Motor neuron (in vitro differentiated cells): ENCODE results near the gene GREB1. TPM values are rescaled to one million over a fixed set of nuclear protein-coding genes. Genes with fewer than 3 reads are reported as not detected.

Experiments
- ATAC-seq, 8 experiments: fragments of 200-7000 bp; cut with Tn5 transposase; replicated peaks in 6 of 8; 2 replicates each; pipeline ENCODE4 v1.8.0; 2021; ENCODE audit warnings: mild to moderate bottlenecking in 8 of 8, moderate library complexity in 8 of 8
- H3K27ac ChIP-seq, 2 donors: fragments of 250-450 bp; sonication (Bioruptor Pico); 2 replicates each; pipeline ENCODE4 v1.9.0; 2021; ENCODE audit warnings: antibody characterized with exemption in 2 of 2, mild to moderate bottlenecking in 2 of 2, moderate library complexity in 1 of 2
- H3K4me1 ChIP-seq, 2 donors: fragments of 250-450 bp; sonication (Bioruptor Pico); replicated peaks in 1 of 2; 2 replicates each; pipeline ENCODE4 v1.6.1; 2021; ENCODE audit warnings: antibody characterized with exemption in 2 of 2, mild to moderate bottlenecking in 2 of 2, moderate library complexity in 1 of 2
- H3K4me3 ChIP-seq, 5 donors: fragments of 250-450 bp; sonication (Bioruptor Pico); 2 replicates each; pipeline ENCODE4 v1.9.0; 2021; ENCODE audit warnings: antibody characterized with exemption in 5 of 5, mild to moderate bottlenecking in 5 of 5, moderate library complexity in 4 of 5
- WGBS, 10 experiments: fragments of 450-650 bp; shearing (Covaris generic); methylation state at CpG; one replicate each; pipeline ENCODE4 v1.0.0; 2022; 5-methylcytosine and 5-hydroxymethylcytosine counted together
- in situ Hi-C, 9 experiments: fragments of 400-800 bp; cut with MboI; loops; one replicate each; pipeline ENCODE4 v1.15.0; 2021; ENCODE audit warnings: low sequenced_read_pairs in 9 of 9, low pct_unique_long_range_greater_than_20kb in 2 of 9; ENCODE audit not compliant: unreplicated experiment in 9 of 9
- total RNA-seq, 8 experiments: library from RNA; unstranded; fragments of 300-600 nt; gene quantifications; 2 replicates each; pipeline versions ENCODE4 v1.2.3 to v1.2.4, GENCODE V29; 2022

Gene GREB1
- total RNA-seq, 8 experiments from 2014 or later, result 1.1 to 78.6 (median 16.0) TPM

DNA sequence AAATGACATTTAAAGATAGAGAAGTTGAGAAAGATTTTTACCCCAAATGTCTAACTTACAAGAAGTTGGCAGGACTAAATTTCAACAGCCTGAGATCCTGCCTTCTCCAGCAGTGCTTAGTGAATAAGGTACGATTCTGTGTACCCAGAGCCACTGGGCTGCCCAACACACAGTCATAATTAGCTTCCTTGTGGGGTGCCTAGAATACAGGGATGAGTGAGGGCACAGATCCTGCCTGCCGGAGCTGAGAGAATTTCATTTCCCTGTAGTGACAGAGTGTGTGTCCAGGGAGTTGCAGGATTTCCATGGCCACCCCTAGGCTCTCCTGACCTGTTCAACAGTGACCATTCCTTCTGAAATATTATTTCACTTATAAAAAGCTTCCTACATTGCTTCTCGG is 27.0 kb downstream of the GREB1 start:
- in situ Hi-C loops, result no loop called here
- H3K4me1 ChIP-seq, result peaks cover 16 to 25% of the 10 kb centered on the region in 2 donors
- no peak overlapping the region for H3K27ac ChIP-seq
- H3K4me3 ChIP-seq, result no peak overlapping the region
- peak in 1 of 8 experiments; percentile 44 for ATAC-seq
- 33 to 100% (median 93%) methylated on average over 1 to 3 of the region's 3 CpGs; no CpG with 5 or more reads in 1 of the 10 experiments for WGBS, 10 experiments

DNA sequence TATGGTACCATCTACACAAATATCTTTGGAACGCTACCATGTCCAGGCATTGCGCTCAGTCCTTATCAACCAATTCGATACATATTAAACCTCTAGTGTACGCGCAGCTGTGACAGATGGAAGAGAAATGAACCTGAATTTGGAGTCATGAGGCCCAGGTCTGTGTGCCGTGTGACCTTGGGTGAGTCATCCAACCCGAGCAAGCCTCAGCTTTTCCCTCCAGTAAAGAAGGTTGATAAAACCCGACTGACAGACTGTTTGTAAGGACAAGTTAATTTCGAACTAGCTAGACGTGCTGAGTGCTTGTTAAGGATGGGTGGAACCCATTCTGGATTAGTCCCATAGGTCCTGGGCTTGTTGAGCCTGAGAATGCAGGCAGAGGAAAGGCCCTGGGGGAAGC is 28.2 kb downstream of the GREB1 start:
- Histone ChIP-seq H3K27ac (no peak overlapping the region), H3K4me1 (peaks cover 4 to 18% of the 10 kb centered on the region in 2 donors), H3K4me3 (no peak overlapping the region)
- no peak for ATAC-seq
- in situ Hi-C loops, result no loop called here
- 37 to 98% (median 90%) methylated on average over 2 to 8 of the region's 10 CpGs; no CpG with 5 or more reads in 1 of the 10 experiments for WGBS, 10 experiments

DNA sequence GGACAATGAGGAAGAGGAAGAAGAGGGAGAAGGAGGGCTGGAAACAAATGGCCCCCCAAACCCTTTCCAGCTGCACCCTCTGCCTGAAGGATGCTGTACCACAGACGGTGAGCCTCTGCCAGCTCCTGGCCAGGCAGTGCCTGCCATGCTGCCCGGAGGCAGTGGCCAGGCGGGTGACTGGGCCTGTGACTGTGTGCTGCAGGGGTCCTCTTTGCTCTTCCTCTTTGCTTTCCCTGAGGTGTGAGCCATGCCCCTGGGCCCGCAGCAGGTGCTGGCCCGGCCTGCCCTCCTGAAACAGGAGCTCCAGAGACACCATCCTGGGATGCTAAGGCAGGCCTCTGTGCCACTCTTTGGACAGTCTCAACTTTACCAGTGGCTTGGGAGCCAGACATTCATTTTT is 28.6 kb downstream of the GREB1 start:
- WGBS, 10 experiments, result 55 to 100% (median 91%) methylated on average over 1 to 4 of the region's 5 CpGs; no CpG with 5 or more reads in 6 of the 10 experiments
- in situ Hi-C loops, result no loop called here
- H3K4me3 ChIP-seq, result no peak overlapping the region
- H3K27ac ChIP-seq, result no peak overlapping the region
- no peak for ATAC-seq
- H3K4me1 ChIP-seq, result peaks cover 0 to 18% of the 10 kb centered on the region in 2 donors

DNA sequence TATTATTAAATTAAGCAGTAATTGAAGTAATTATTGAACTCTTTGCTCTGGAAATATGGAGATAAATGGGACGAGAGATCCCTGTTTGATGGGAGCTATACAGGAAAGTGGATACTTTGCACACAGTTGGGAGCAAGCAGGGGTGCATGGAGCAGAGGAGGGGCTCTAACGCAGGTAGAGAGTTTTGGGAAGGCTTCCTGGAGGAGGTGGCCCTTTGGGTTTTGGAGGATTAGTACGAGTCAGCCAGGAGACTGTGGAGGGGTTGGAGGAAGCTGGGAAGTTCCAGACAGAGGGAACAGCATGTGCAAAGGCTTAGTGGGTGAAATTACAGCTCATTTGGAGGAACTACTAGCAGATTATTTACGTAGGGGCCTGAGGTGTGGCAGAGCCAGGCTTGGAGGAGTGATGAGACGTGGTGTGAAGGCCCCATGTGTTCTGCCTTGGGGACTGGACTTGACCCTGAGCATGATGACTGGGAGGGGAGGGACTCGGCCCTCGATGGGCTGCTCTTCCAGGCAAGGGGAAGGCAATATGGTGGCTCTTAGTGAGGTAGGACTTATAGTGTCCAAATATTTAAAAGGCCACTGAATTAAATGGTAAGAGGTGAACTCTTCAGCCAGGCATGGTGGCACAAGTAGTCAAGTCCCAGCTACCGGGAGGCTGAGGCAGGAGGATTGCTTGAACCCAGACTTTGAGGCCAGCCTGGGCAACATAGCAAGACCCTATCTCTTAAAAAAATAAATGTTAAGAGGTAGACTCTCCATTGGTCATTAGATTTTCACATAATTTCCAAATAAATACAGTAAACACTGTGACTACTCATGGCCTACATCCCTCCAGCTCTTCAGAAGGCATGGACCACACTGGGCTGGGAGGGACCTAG is 30.2 kb downstream of the GREB1 start:
- in situ Hi-C loops, result no loop called here
- 20 to 100% (median 97%) methylated on average over 1 to 5 of the region's 8 CpGs for WGBS, 10 experiments
- Histone ChIP-seq H3K27ac (no peak overlapping the region), H3K4me1 (peaks cover 0 to 6% of the 10 kb centered on the region in 2 donors), H3K4me3 (no peak overlapping the region)
- ATAC-seq, result no peak

DNA sequence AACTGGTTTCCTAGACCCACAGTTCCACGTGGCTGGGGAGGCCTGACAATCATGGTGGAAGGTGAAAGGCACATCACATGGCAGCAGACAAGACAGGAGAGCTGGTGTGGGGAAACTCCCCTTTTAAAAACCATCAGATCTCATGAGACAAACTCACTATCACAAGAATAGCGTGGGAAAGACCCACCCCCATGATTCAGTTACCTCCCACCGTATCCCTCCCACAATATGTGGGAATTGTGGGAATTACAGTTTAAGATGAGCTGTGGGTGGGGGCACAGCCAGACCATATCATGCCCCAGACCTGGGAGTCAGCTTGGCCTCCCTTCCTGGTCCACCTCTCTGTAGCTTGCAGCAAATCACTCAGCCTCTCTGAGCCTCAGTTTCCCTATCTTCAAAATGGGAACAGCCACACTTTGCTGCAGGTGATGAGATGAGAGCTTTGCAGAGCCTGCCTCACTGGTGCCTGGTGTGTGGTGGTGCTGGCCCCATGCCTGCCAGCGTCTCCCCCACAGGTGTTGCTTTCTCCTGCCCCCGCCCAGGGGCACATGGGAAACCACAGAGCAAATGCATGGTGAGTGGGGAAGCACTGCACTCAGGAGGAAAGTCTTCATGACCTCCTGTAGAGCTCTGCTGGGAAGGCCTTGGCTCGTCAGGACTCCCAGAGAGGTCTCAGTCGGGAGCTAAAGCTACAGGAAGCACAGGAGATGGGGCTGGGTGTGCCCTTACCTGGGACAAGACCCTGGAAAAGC is 31.1 kb downstream of the GREB1 start:
- in situ Hi-C loops, result no loop called here
- H3K4me3 ChIP-seq, result no peak overlapping the region
- H3K27ac ChIP-seq, result no peak overlapping the region
- ATAC-seq, result no peak
- peaks cover 0 to 3% of the 10 kb centered on the region in 2 donors for H3K4me1 ChIP-seq
- 60 to 100% (median 87%) methylated on average over 1 to 4 of the region's 7 CpGs; no CpG with 5 or more reads in 4 of the 10 experiments for WGBS, 10 experiments

DNA sequence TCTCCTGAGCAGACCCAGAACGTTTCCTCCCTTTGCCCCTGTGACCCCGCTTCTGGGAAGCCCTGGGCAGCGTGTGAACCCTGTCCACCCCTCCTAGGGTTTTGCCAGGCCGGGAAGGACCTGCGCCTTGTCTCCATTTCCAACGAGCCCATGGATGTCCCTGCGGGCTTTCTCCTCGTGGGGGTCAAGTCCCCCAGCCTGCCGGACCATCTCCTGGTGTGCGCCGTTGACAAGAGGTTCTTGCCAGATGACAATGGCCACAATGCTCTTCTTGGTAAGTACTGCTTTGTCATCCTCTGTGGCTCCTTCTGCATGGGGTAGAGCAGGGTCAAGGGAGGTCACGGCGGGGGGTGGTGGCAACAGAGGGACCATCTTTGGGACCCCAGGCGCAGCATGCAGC is 32.5 kb downstream of the GREB1 start:
- H3K4me1 ChIP-seq, result peaks cover 0 to 3% of the 10 kb centered on the region in 2 donors
- ATAC-seq, result no peak
- H3K4me3 ChIP-seq, result no peak overlapping the region
- no peak overlapping the region for H3K27ac ChIP-seq
- 40 to 100% (median 88%) methylated on average over 1 to 4 of the region's 14 CpGs; no CpG with 5 or more reads in 2 of the 10 experiments for WGBS, 10 experiments
- in situ Hi-C loops, result no loop called here

DNA sequence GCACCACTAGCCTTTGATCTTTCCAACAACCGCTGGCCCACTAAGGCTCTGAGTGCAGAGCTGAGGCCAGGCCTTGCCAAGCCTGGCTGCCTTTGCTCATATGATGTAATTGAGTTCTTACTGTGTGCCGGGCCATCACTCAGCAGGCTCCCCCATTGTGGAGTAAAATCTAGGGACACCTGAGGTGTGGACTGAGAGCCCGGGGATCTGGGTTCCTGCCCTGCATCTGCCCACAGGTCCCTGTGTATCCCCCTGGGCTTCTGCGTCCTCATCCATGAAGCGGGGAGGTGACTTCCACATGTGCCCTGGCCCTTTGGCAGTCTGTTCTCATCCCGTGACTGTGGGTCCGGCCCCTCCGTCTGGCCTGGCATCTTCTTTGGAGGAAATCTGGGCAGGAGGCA is 33.8 kb downstream of the GREB1 start:
- H3K4me1 ChIP-seq, result peaks cover 0 to 3% of the 10 kb centered on the region in 2 donors
- no peak overlapping the region for H3K4me3 ChIP-seq
- ATAC-seq, result no peak
- no peak overlapping the region for H3K27ac ChIP-seq
- in situ Hi-C loops, result no loop called here
- 80 to 100% (median 91%) methylated on average over 1 to 3 of the region's 8 CpGs; no CpG with 5 or more reads in 6 of the 10 experiments for WGBS, 10 experiments

DNA sequence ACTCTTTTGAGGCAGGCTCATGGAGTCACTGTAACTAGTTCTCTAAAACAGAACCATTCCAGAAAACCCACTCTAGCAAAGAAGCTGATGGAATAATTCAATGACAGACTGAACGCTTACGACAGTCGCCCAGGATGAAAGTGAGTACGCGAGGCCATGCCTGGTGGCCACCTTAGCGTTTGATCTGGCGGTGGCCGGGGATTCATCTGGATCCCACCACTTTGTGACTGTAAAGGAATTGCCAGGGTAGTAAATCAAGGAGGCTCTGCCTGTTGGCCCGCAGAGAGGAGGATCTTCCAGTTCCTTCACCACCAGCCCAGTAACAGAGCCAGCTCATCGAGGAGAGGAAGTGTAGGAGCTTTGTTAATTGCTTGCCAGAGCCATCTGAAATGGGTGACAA is 34.6 kb downstream of the GREB1 start:
- WGBS, 10 experiments, result 0 to 100% (median 80%) methylated on average over 1 to 9 of the region's 10 CpGs
- no peak overlapping the region for H3K27ac ChIP-seq
- in situ Hi-C loops, result no loop called here
- peaks cover 0 to 3% of the 10 kb centered on the region in 2 donors for H3K4me1 ChIP-seq
- ATAC-seq, result no peak
- H3K4me3 ChIP-seq, result no peak overlapping the region

DNA sequence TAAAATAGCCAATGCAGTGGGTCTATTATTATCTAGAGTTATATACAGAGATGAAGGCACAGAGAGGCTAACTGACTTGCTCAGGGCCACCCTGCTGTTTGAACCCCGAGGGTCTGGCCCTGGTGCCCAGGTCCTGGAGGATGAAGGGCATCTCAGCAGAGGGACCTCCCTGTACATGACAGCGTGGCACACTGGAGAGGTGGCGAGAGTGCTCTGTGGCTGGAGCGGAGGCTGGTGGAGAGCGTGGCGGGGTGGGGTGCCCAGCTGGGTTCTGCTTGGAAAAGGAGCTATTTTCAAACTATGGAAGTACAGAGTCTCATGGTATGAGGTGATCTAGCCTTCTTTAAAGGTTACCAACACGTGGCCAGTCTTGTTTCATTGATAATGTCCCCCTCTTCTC is 35.8 kb downstream of the GREB1 start:
- Histone ChIP-seq H3K4me3 (no peak overlapping the region), H3K27ac (no peak overlapping the region), H3K4me1 (peaks cover 0 to 3% of the 10 kb centered on the region in 2 donors)
- in situ Hi-C loops, result no loop called here
- 20 to 95% (median 76%) methylated on average over 1 to 5 of the region's 7 CpGs; no CpG with 5 or more reads in 4 of the 10 experiments for WGBS, 10 experiments
- no peak for ATAC-seq

DNA sequence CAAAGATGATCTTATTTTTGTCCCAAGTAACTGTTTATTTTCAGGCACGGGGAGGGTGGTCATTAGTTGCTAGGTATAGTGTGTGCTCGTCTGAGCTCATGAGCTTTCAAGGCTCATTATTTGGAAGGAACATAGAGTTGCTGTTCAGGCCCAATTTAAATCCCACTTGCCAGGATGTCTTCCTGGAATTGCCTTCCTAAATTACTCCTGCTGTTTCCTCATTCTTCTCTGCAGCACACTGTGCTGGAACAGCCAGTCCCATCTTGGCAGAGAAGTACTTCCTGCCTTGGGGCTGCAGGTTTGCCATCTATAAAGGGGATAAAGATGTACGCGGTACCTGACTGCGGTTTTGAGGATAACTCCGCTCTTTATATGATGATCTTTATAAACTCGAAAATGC is 37.3 kb downstream of the GREB1 start:
- Histone ChIP-seq H3K4me3 (no peak overlapping the region), H3K27ac (no peak overlapping the region), H3K4me1 (peaks cover 0 to 1% of the 10 kb centered on the region in 2 donors)
- WGBS, 10 experiments, result 44 to 100% (median 89%) methylated on average over 1 to 6 of the region's 7 CpGs
- in situ Hi-C loops, result no loop called here
- ATAC-seq, result no peak

DNA sequence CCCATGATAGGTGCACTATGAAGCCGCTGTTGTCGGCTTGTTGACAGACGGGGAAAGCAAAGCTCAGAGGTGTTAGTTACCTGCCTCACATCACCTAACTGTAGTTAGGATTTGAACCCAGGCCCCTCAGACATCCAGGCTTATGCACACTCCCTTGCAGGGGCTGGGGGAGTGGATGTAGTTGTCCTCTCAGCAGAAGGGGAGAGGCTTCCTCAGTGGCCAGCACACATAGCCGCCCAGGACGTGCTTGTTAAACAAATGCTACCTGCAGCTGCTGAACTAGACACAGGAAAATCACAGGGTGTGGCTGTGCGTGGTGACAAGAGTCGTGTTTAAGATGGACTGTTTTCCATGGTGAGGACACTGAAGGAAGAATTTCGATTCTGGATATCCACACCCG is 39.2 kb downstream of the GREB1 start:
- 44 to 100% (median 83%) methylated on average over 1 to 9 of the region's 9 CpGs; no CpG with 5 or more reads in 2 of the 10 experiments for WGBS, 10 experiments
- in situ Hi-C loops, result no loop called here
- Histone ChIP-seq H3K4me1 (no peaks in the 10 kb centered on the region), H3K27ac (no peak overlapping the region), H3K4me3 (no peak overlapping the region)
- no peak for ATAC-seq

DNA sequence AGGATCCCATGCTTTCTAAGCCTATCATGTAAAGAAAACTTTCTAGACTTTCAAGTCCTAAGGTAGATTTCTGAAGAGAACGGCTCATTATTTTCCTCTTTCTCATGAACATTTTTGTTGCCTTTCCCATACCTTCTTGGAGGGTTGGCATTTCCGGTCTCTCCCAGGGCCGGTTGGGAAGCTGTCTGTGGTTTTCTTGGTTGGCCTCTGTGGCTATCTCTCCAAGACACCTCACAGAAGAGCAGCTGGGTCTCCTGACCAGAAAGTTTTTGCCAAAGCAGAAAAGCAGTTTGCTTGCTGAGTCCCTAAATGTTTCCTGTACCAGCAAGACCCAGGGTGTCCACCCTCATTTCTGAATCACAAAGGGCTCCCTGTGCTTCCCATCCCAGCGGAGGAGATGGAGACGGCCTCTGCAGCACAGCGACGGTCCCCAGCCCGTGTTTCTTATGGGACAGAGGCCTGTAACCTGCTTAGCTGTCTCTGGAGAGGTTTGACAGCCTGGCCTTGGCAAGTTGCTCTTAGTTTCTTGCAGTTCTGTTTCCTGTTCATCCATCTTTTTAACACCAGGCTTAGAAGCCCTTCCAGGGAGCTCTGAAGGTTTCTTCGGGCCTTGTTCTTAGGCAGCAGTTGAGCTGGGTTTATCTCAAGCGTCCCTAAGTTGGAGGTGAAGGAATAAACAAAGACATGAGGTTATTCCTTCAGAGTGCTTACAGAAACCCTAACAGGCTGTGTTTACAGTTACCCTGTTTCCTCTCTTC is 39.8 kb downstream of the GREB1 start:
- 49 to 89% (median 77%) methylated on average over 2 to 8 of the region's 10 CpGs; no CpG with 5 or more reads in 1 of the 10 experiments for WGBS, 10 experiments
- Histone ChIP-seq H3K27ac (no peak overlapping the region), H3K4me3 (no peak overlapping the region), H3K4me1 (no peaks in the 10 kb centered on the region)
- in situ Hi-C loops, result no loop called here
- ATAC-seq, result no peak
